ENCODE measurements around the gene MMP11. TPM values are rescaled to one million over a fixed set of nuclear protein-coding genes. Genes with fewer than 3 reads are reported as not detected.

Gene MMP11
- polyA plus RNA-seq, 1 of the 3 experiments (the other 2 are of a cell fraction), result 64.4 TPM

DNA sequence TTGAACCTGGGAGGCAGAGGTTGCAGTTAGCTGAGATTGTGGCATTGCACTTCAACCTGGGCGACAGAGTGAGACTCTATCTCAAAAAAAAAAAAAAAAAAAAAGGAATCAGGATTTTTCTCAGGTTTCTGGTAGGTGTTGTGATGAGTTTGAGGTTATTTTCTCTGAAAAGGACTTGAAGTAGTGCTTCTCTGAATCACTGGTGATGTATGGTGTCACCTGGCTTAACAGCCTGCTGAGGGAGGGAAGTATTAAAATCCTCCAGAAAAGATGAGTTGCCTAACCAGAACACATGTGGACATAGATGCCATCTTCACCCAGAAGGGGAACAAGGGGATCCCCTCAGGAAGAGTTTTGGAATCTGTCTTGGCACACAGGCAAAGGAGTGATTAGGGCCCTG is 34.2 kb downstream of the MMP11 start:
- Histone ChIP-seq H3K79me2 (ENCODE audit: insufficient read depth) (no peaks in the 10 kb centered on the region), H3K4me3 (ENCODE audit: low read depth in 2 of 2, low read length in 1 of 2) (no peak overlapping the region), H3K36me3 (replicated peaks in 1 of 2; ENCODE audit: control insufficient read depth in 1 of 2, insufficient read depth in 2 of 2, low read length in 1 of 2) (peaks cover 49 to 56% of the 10 kb centered on the region in 2 experiments), H3K4me1 (ENCODE audit: control insufficient read depth in 1 of 2, insufficient read depth in 2 of 2, low read depth in 1 of 2, low read length in 1 of 2) (no peaks in the 10 kb centered on the region), H3F3A (replicated peaks; ENCODE audit: insufficient read depth) (peaks cover 7% of the 10 kb centered on the region), H3K27me3 (ENCODE audit: insufficient read depth) (no peaks in the 10 kb centered on the region), H3K9ac (no peak overlapping the region), H3K9me2 (no peaks in the 10 kb centered on the region), H3K4me2 (no peak overlapping the region), H3K9me3 (no peaks in the 10 kb centered on the region), H2AFZ (ENCODE audit: low read depth) (no peak overlapping the region), H3K27ac (ENCODE audit: low read depth in 2 of 2, low read length in 1 of 2) (no peak overlapping the region), H4K20me1 (ENCODE audit: insufficient read depth) (no peaks in the 10 kb centered on the region)
- ChIA-PET POLR2A (no interaction called here), CTCF (interaction anchor here (0.5 kb wide), 1 partner anchor 214 kb away, joined by 3 read pairs; no protein-coding TSS in a partner anchor)
- 100% methylated on average over 1 of the region's 1 CpG for WGBS (ENCODE audit: low lambda C conversion rate)
- no peak for DNase-seq
- TF ChIP-seq JUND (IDR thresholded peaks at IDR 0.05), result no peak
- TF ChIP-seq YY1 (IDR thresholded peaks at IDR 0.05; ENCODE audit: low read depth), result no peak
- no peak for TF ChIP-seq EP300 (IDR thresholded peaks at IDR 0.05; ENCODE audit: borderline replicate concordance in 1 of 2, low read depth in 1 of 2, low read length in 1 of 2)
- TF ChIP-seq, protein P1, sequence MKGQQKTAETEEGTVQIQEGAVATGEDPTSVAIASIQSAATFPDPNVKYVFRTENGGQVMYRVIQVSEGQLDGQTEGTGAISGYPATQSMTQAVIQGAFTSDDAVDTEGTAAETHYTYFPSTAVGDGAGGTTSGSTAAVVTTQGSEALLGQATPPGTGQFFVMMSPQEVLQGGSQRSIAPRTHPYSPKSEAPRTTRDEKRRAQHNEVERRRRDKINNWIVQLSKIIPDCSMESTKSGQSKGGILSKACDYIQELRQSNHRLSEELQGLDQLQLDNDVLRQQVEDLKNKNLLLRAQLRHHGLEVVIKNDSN (IDR thresholded peaks at IDR 0.05; ENCODE audit: borderline replicate concordance, low read depth), result no peak
- TF ChIP-seq, protein P2, sequence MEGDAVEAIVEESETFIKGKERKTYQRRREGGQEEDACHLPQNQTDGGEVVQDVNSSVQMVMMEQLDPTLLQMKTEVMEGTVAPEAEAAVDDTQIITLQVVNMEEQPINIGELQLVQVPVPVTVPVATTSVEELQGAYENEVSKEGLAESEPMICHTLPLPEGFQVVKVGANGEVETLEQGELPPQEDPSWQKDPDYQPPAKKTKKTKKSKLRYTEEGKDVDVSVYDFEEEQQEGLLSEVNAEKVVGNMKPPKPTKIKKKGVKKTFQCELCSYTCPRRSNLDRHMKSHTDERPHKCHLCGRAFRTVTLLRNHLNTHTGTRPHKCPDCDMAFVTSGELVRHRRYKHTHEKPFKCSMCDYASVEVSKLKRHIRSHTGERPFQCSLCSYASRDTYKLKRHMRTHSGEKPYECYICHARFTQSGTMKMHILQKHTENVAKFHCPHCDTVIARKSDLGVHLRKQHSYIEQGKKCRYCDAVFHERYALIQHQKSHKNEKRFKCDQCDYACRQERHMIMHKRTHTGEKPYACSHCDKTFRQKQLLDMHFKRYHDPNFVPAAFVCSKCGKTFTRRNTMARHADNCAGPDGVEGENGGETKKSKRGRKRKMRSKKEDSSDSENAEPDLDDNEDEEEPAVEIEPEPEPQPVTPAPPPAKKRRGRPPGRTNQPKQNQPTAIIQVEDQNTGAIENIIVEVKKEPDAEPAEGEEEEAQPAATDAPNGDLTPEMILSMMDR (IDR thresholded peaks at IDR 0.05), result no peak
- no peak for TF ChIP-seq TAF1 (IDR thresholded peaks at IDR 0.05; ENCODE audit: borderline replicate concordance, low read depth, low read length)
- no peak for TF ChIP-seq EZH2phosphoT487 (IDR thresholded peaks at IDR 0.05; ENCODE audit: borderline replicate concordance, low read depth)
- no peak for TF ChIP-seq SMC3 (IDR thresholded peaks at IDR 0.05; ENCODE audit: low read depth, low read length)
- TF ChIP-seq, protein P3, sequence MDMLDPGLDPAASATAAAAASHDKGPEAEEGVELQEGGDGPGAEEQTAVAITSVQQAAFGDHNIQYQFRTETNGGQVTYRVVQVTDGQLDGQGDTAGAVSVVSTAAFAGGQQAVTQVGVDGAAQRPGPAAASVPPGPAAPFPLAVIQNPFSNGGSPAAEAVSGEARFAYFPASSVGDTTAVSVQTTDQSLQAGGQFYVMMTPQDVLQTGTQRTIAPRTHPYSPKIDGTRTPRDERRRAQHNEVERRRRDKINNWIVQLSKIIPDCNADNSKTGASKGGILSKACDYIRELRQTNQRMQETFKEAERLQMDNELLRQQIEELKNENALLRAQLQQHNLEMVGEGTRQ (IDR thresholded peaks at IDR 0.05; ENCODE audit: borderline replicate concordance, low read depth, low read length), result no peak
- no peak for TF ChIP-seq FOSL2 (IDR thresholded peaks at IDR 0.05; ENCODE audit: borderline replicate concordance, low read depth)
- no peak for TF ChIP-seq RCOR1 (IDR thresholded peaks at IDR 0.05; ENCODE audit: low read length)
- TF ChIP-seq SIN3A (IDR thresholded peaks at IDR 0.05; ENCODE audit: borderline replicate concordance, low read depth, low read length), result no peak
- no peak for TF ChIP-seq RFX5 (IDR thresholded peaks at IDR 0.05; ENCODE audit: low read length)
- TF ChIP-seq GATA2 (CRISPR knock-in tag; IDR thresholded peaks at IDR 0.05), result no peak
- no peak for TF ChIP-seq NFIC (IDR thresholded peaks at IDR 0.05; ENCODE audit: borderline replicate concordance)
- no peak for TF ChIP-seq GABPA (IDR thresholded peaks at IDR 0.05; ENCODE audit: low read depth)
- no peak for TF ChIP-seq POLR2AphosphoS5 (IDR thresholded peaks at IDR 0.05; ENCODE audit: low read depth, low read length)
- TF ChIP-seq RAD21 (IDR thresholded peaks at IDR 0.05; ENCODE audit: low read length), result no peak
- TF ChIP-seq FOXM1 (IDR thresholded peaks at IDR 0.05; ENCODE audit: low read depth), result no peak
- no peak for TF ChIP-seq RXRA (IDR thresholded peaks at IDR 0.05; ENCODE audit: borderline replicate concordance, low read depth)

Data from SK-N-SH (cell line).